Erythroblast (primary cell): ENCODE measurements around the gene FBXL17.

Experiments
- GATA1 ChIP-seq: IDR thresholded peaks from 2 replicates; pipeline ENCODE4 v1.6.1; 2011; ENCODE audit warnings: low read depth, mild to moderate bottlenecking, control low read depth, low read length, moderate library complexity
- POLR2A ChIP-seq: IDR thresholded peaks from 2 replicates; pipeline ENCODE4 v1.6.1; 2011; ENCODE audit warnings: mild to moderate bottlenecking, low read length

- TF ChIP-seq POLR2A: no peak
- TF ChIP-seq GATA1: no peak
Observed at GRCh38 chr5:108409786-108410185, 27.9 kb upstream of the FBXL17 start.
